Measurements from ENCODE around the gene SPHKAP.

- TF ChIP-seq POLR2AphosphoS5 (IDR thresholded peaks at IDR 0.05) (no peak), POLR2A (IDR thresholded peaks at IDR 0.05) (no peak)
- TF ChIP-seq, protein P1, sequence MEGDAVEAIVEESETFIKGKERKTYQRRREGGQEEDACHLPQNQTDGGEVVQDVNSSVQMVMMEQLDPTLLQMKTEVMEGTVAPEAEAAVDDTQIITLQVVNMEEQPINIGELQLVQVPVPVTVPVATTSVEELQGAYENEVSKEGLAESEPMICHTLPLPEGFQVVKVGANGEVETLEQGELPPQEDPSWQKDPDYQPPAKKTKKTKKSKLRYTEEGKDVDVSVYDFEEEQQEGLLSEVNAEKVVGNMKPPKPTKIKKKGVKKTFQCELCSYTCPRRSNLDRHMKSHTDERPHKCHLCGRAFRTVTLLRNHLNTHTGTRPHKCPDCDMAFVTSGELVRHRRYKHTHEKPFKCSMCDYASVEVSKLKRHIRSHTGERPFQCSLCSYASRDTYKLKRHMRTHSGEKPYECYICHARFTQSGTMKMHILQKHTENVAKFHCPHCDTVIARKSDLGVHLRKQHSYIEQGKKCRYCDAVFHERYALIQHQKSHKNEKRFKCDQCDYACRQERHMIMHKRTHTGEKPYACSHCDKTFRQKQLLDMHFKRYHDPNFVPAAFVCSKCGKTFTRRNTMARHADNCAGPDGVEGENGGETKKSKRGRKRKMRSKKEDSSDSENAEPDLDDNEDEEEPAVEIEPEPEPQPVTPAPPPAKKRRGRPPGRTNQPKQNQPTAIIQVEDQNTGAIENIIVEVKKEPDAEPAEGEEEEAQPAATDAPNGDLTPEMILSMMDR (IDR thresholded peaks at IDR 0.05): no peak
Measured at GRCh38 chr2:227971619-227972230, 209.8 kb downstream of the SPHKAP start.

All from suprapubic skin (tissue), 4 donors.